Hematopoietic multipotent progenitor cell treated with erythropoietin and hydrocortisone succinate and interleukin-3 and kit ligand, for 6 days (in vitro differentiated cells): ENCODE results near the gene CUEDC1.

Source experiments
- DNase-seq: peaks from one replicate; pipeline ENCODE4 v3.0.0-alpha.2; 2015

Gene CUEDC1

GRCh38 chr17:57957120-57957850, 2.1 kb upstream of the CUEDC1 start:
- no peak for DNase-seq

- peak; percentile 36 for DNase-seq
These were observed 1.3 kb upstream of the CUEDC1 start for GRCh38 chr17:57956291-57957119.

GRCh38 chr17:57954397-57955182, 622 bp downstream of the CUEDC1 start:
- DNase-seq = no peak

GRCh38 chr17:57953705-57954396, 1.4 kb downstream of the CUEDC1 start:
- no peak for DNase-seq

- DNase-seq = no peak
These were observed 2.0 kb downstream of the CUEDC1 start for GRCh38 chr17:57953219-57953618.

GRCh38 chr17:57949649-57950048, 5.6 kb downstream of the CUEDC1 start:
- DNase-seq = peak; percentile 54

GRCh38 chr17:57948555-57949420, 6.4 kb downstream of the CUEDC1 start:
- DNase-seq = peak; percentile 69

GRCh38 chr17:57948169-57948554, 7.0 kb downstream of the CUEDC1 start:
- no peak for DNase-seq

GRCh38 chr17:57947369-57947768, 7.8 kb downstream of the CUEDC1 start:
- DNase-seq = no peak

- DNase-seq = peak; percentile 65
These were observed 8.3 kb downstream of the CUEDC1 start for GRCh38 chr17:57946798-57947358.

- DNase-seq = no peak
These were observed 9.0 kb downstream of the CUEDC1 start for GRCh38 chr17:57945996-57946797.

- no peak for DNase-seq
These were observed 10.3 kb downstream of the CUEDC1 start for GRCh38 chr17:57944908-57945307.

- DNase-seq = no peak
These were observed 11.6 kb downstream of the CUEDC1 start for GRCh38 chr17:57943645-57944044.

- no peak for DNase-seq
These were observed 12.1 kb downstream of the CUEDC1 start for GRCh38 chr17:57943140-57943539.

GRCh38 chr17:57941384-57942370, 13.5 kb downstream of the CUEDC1 start:
- no peak for DNase-seq

GRCh38 chr17:57940653-57941329, 14.4 kb downstream of the CUEDC1 start:
- DNase-seq = no peak

- DNase-seq = no peak
These were observed 15.0 kb downstream of the CUEDC1 start for GRCh38 chr17:57940231-57940630.

- DNase-seq = peak; percentile 63
These were observed 15.4 kb downstream of the CUEDC1 start for GRCh38 chr17:57939797-57940196.

GRCh38 chr17:57938061-57938502, 17.1 kb downstream of the CUEDC1 start:
- DNase-seq = no peak
